Endothelial cell of umbilical vein (primary cell): ENCODE data around the gene CYSLTR2. TPM values are rescaled to one million over a fixed set of nuclear protein-coding genes. Genes with fewer than 3 reads are reported as not detected.

Experiments
- BruUV-seq: library from RNA; stranded (reverse); fragments of 400-500 nt; replicated peaks from 2 replicates; lab custom pipeline; 2021; lab: Mats Ljungman, UMichigan
- CTCF ChIA-PET: fragments of 300-600, 350-600 bp; sonication (Branson Sonifier 250); formaldehyde crosslinking; loops from one replicate; lab custom pipeline; 2021; ENCODE audit warnings: antibody characterized with exemption, inconsistent platforms; lab: Charles Lee
- POLR2A ChIA-PET: fragments of 300-600, 350-600 bp; sonication (Branson Sonifier 250); formaldehyde crosslinking; loops from one replicate; lab custom pipeline; 2021; ENCODE audit warnings: antibody characterized with exemption, inconsistent platforms; lab: Charles Lee
- DNase-seq: peaks from one replicate; pipeline ENCODE4 v3.0.0-alpha.2; 2011; ENCODE audit warnings: low read depth, low spot score
- FAIRE-seq: peaks from 2 replicates; lab custom pipeline; 2011; peaks lifted over from hg19 to GRCh38; lab: Jason Lieb, UNC
- H2AFZ ChIP-seq: 2 replicates; pipeline ENCODE4 v1.6.0; 2012; ENCODE audit warnings: low read depth, low read length, control low read depth, inconsistent platforms
- H3K27ac ChIP-seq: 2 replicates; pipeline ENCODE4 v1.5.1; 2011; ENCODE audit warnings: low read depth, mild to moderate bottlenecking, control low read depth, low read length, moderate library complexity; ENCODE audit not compliant: insufficient read depth
- H3K27me3 ChIP-seq, 2 experiments: 2 replicates each; pipeline versions ENCODE4 v1.6.0 to v1.6.1; 2011; ENCODE audit warnings: low read length in 2 of 2, mixed read lengths in 1 of 2; ENCODE audit not compliant: control insufficient read depth in 2 of 2, insufficient read depth in 2 of 2
- H3K36me3 ChIP-seq, 2 experiments: 2 replicates in 1 of 2; 3 replicates in 1 of 2; pipeline ENCODE4 v1.5.1; 2011; ENCODE audit warnings: low read length in 2 of 2, mild to moderate bottlenecking in 1 of 2, moderate library complexity in 1 of 2; ENCODE audit not compliant: control insufficient read depth in 2 of 2, insufficient read depth in 2 of 2; ENCODE audit errors: extremely low read depth in 1 of 2
- H3K4me1 ChIP-seq: 3 replicates; pipeline ENCODE4 v1.5.1; 2011; ENCODE audit warnings: mild to moderate bottlenecking, low read length; ENCODE audit not compliant: control insufficient read depth, insufficient read depth; ENCODE audit errors: extremely low read depth
- H3K4me2 ChIP-seq: 2 replicates; pipeline ENCODE4 v1.6.1; 2011; ENCODE audit warnings: low read length, control low read depth, mixed read lengths; ENCODE audit not compliant: insufficient read depth
- H3K4me3 ChIP-seq, 3 experiments: fragments of 200-600 bp in 1 of 3; sonication (generic), shearing (Covaris generic) in 1 of 3; replicated peaks in 1 of 3; 2 replicates each; pipeline ENCODE4 v1.5.1; 2011 to 2016; ENCODE audit warnings: control low read depth in 3 of 3, low read length in 3 of 3, mild to moderate bottlenecking in 2 of 3, inconsistent platforms in 1 of 3, low read depth in 1 of 3, moderate library complexity in 1 of 3; ENCODE audit not compliant: insufficient read depth in 1 of 3
- H3K79me2 ChIP-seq: 2 replicates; pipeline ENCODE4 v1.6.0; 2012; ENCODE audit warnings: low read length, inconsistent platforms; ENCODE audit not compliant: control insufficient read depth, insufficient read depth
- H3K9ac ChIP-seq: replicated peaks from 2 replicates; pipeline ENCODE3; 2011; ENCODE audit warnings: low read length, control low read depth; ENCODE audit not compliant: insufficient read depth; ENCODE audit errors: extremely low read depth
- H3K9me1 ChIP-seq: replicated peaks from 3 replicates; pipeline ENCODE4 v1.6.0; 2011; ENCODE audit warnings: mild to moderate bottlenecking, low read length; ENCODE audit not compliant: control insufficient read depth, insufficient read depth; ENCODE audit errors: extremely low read depth
- H3K9me3 ChIP-seq: replicated peaks from 2 replicates; pipeline ENCODE4 v1.5.1; 2012; ENCODE audit warnings: low read length, inconsistent platforms; ENCODE audit not compliant: control insufficient read depth, insufficient read depth
- H4K20me1 ChIP-seq: replicated peaks from 2 replicates; pipeline ENCODE3; 2011; ENCODE audit warnings: mild to moderate bottlenecking, low read length; ENCODE audit not compliant: control insufficient read depth, insufficient read depth; ENCODE audit errors: extremely low read depth
- CTCF ChIP-seq, 2 donors: IDR thresholded peaks; 1 replicate in 1 of 2; 2 replicates in 1 of 2; pipeline ENCODE4 v1.5.1; 2011; ENCODE audit warnings: low read length in 2 of 2, mild to moderate bottlenecking in 2 of 2, moderate library complexity in 2 of 2, control low read depth in 1 of 2, inconsistent platforms in 1 of 2, low read depth in 1 of 2; ENCODE audit not compliant: insufficient read depth in 1 of 2; ENCODE audit errors: extremely low read depth in 1 of 2
- EZH2 ChIP-seq: IDR thresholded peaks from 2 replicates; pipeline ENCODE4 v1.6.1; 2012; ENCODE audit warnings: borderline replicate concordance, low read depth, mild to moderate bottlenecking, moderate library complexity, low read length, inconsistent platforms; ENCODE audit not compliant: severe bottlenecking
- FOS ChIP-seq: IDR thresholded peaks from 2 replicates; pipeline ENCODE4 v1.6.1; 2011; ENCODE audit warnings: mild to moderate bottlenecking, low read length, moderate library complexity, borderline replicate concordance; ENCODE audit not compliant: insufficient read depth
- GATA2 ChIP-seq: IDR thresholded peaks from 2 replicates; pipeline ENCODE4 v1.7.0; 2011; ENCODE audit warnings: low read depth, mild to moderate bottlenecking, moderate library complexity, mixed read lengths, low read length; ENCODE audit not compliant: insufficient read length, insufficient read depth
- JUN ChIP-seq: IDR thresholded peaks from 2 replicates; pipeline ENCODE4 v1.6.1; 2011; ENCODE audit warnings: borderline replicate concordance, low read depth; ENCODE audit not compliant: insufficient read length, insufficient read depth
- MAX ChIP-seq: IDR thresholded peaks from 2 replicates; pipeline ENCODE4 v1.6.1; 2011; ENCODE audit not compliant: insufficient read depth, insufficient read length
- MYC ChIP-seq: IDR thresholded peaks from one replicate; pipeline ENCODE4 v1.6.1; 2011; ENCODE audit warnings: mild to moderate bottlenecking, low read depth, low read length
- POLR2A ChIP-seq: IDR thresholded peaks from 2 replicates; pipeline ENCODE4 v1.6.1; 2012; ENCODE audit warnings: low read depth, mild to moderate bottlenecking, control low read depth, low read length
- POLR2AphosphoS5 ChIP-seq: IDR thresholded peaks from 2 replicates; pipeline ENCODE4 v1.6.1; 2012; ENCODE audit warnings: low read depth, mild to moderate bottlenecking, control low read depth, low read length, moderate library complexity; ENCODE audit not compliant: insufficient read depth
- dilution Hi-C: fragments of 300-500 bp; cut with MboI; formaldehyde crosslinking; loops from one replicate; pipeline ENCODE4 v1.15.0; 2019; ENCODE audit warnings: low sequenced_read_pairs; ENCODE audit not compliant: extremely low pct_ligation_motif_present
- intact Hi-C: fragments of 100-400 bp; cut with micrococcal nuclease; formaldehyde crosslinking; loops from one replicate; pipeline ENCODE4 v1.10.0; 2022
- polyA plus RNA-seq, 4 experiments: library from polyadenylated mRNA; depleted of rRNA in 3 of 4; stranded (reverse) in 3 of 4; unstranded in 1 of 4; fragments of >200 nt; gene quantifications; 2 replicates each; pipeline versions ENCODE4 v1.2.1 to v1.2.3, GENCODE V29; 2011 to 2012; ENCODE audit warnings: missing spikeins in 1 of 4
- total RNA-seq: library from RNA; stranded (reverse); gene quantifications from 2 replicates; pipeline ENCODE4 v1.2.3, GENCODE V29; 2021

Gene CYSLTR2
- total and polyA plus RNA-seq, 2 donors (not counting 3 experiments of a cell fraction or from before 2014, with no cell fraction given) = 0.10 to 0.31 TPM

- Histone ChIP-seq H4K20me1 (no peaks in the 10 kb centered on the region), H3K4me1 (no peaks in the 10 kb centered on the region), H2AFZ (no peak overlapping the region), H3K9ac (no peak overlapping the region), H3K9me3 (no peaks in the 10 kb centered on the region), H3K27me3 (peaks cover 8 to 10% of the 10 kb centered on the region in 2 experiments), H3K4me3 (no peak overlapping the region), H3K79me2 (no peaks in the 10 kb centered on the region), H3K4me2 (no peak overlapping the region), H3K36me3 (no peaks in the 10 kb centered on the region), H3K9me1 (no peaks in the 10 kb centered on the region), H3K27ac (no peak overlapping the region)
- intact Hi-C loops = no loop called here
- DNase-seq (no peak), FAIRE-seq (no peak)
- dilution Hi-C loops = no loop called here
- BruUV-seq = no TSS peak
- POLR2A ChIA-PET = no interaction called here
- TF ChIP-seq MYC (no peak), FOS (no peak), JUN (no peak), MAX (no peak), CTCF (IDR thresholded peaks at IDR 0.05; ENCODE audit: extremely low read depth in 1 of 2, insufficient read depth in 1 of 2, low read depth in 1 of 2, low read length in 2 of 2) (no peak), EZH2 (no peak), POLR2A (no peak), POLR2AphosphoS5 (no peak), GATA2 (no peak)
- CTCF ChIA-PET = interaction anchor here (1.3 to 3.5 kb wide), 2 partner anchors 10 to 29 kb away, joined by 3 to 13 read pairs; no protein-coding TSS in a partner anchor
These were observed 85.7 kb downstream of the CYSLTR2 start for GRCh38 chr13:48739386-48739964.
